Keratinocyte (primary cell): Measurements from ENCODE around the gene PRKN. TPM values are rescaled to one million over a fixed set of nuclear protein-coding genes. Genes with fewer than 3 reads are reported as not detected.
"Not testable (repeated sequence)": the region's sequence is repeated elsewhere in the genome, so short reads cannot be mapped to it uniquely, and the experiment has no call there.

Experiments used
- DNase-seq: peaks from one replicate; pipeline ENCODE4 v3.0.0-alpha.2; 2011; ENCODE audit warnings: low read depth, missing footprints, low spot score
- FAIRE-seq: peaks from 2 replicates; lab custom pipeline; 2011; peaks lifted over from hg19 to GRCh38; lab: Jason Lieb, UNC
- H2AFZ ChIP-seq: 2 replicates; pipeline ENCODE4 v1.6.0; 2012; ENCODE audit warnings: low read length, control low read depth, inconsistent platforms; ENCODE audit not compliant: control insufficient read depth
- H3K27ac ChIP-seq: 2 replicates; pipeline ENCODE4 v1.5.1; 2011; ENCODE audit warnings: low read length; ENCODE audit not compliant: control insufficient read depth, insufficient read depth
- H3K27me3 ChIP-seq: 3 replicates; pipeline ENCODE4 v1.6.0; 2011; ENCODE audit warnings: low read length; ENCODE audit not compliant: control insufficient read depth, insufficient read depth; ENCODE audit errors: extremely low read depth
- H3K36me3 ChIP-seq, 2 experiments: 2 replicates in 1 of 2; 3 replicates in 1 of 2; pipeline ENCODE4 v1.5.1; 2011; ENCODE audit warnings: low read length in 2 of 2, mild to moderate bottlenecking in 1 of 2; ENCODE audit not compliant: control insufficient read depth in 2 of 2, insufficient read depth in 2 of 2; ENCODE audit errors: extremely low read depth in 1 of 2
- H3K4me1 ChIP-seq: 3 replicates; pipeline ENCODE4 v1.5.1; 2011; ENCODE audit warnings: low read length; ENCODE audit not compliant: control insufficient read depth, insufficient read depth; ENCODE audit errors: extremely low read depth
- H3K4me2 ChIP-seq: 3 replicates; pipeline ENCODE4 v1.6.0; 2011; ENCODE audit warnings: low read depth, low read length; ENCODE audit not compliant: control insufficient read depth, insufficient read depth; ENCODE audit errors: extremely low read depth
- H3K4me3 ChIP-seq, 3 experiments: fragments of 200-600 bp in 1 of 3; sonication (generic) in 1 of 3; 2 replicates in 2 of 3; 3 replicates in 1 of 3; pipeline ENCODE4 v1.5.1; 2011 to 2016; ENCODE audit warnings: low read length in 3 of 3, mild to moderate bottlenecking in 3 of 3, control low read depth in 2 of 3, inconsistent platforms in 1 of 3, low read depth in 1 of 3, mixed read lengths in 1 of 3, mixed run types in 1 of 3, moderate library complexity in 1 of 3; ENCODE audit not compliant: control insufficient read depth in 2 of 3, insufficient read depth in 2 of 3; ENCODE audit errors: extremely low read depth in 1 of 3
- H3K79me2 ChIP-seq: 2 replicates; pipeline ENCODE4 v1.6.0; 2012; ENCODE audit warnings: low read length; ENCODE audit not compliant: control insufficient read depth, insufficient read depth
- H3K9ac ChIP-seq: 3 replicates; pipeline ENCODE4 v1.6.0; 2011; ENCODE audit warnings: low read length; ENCODE audit not compliant: control insufficient read depth, insufficient read depth; ENCODE audit errors: extremely low read depth
- H3K9me1 ChIP-seq: 3 replicates; pipeline ENCODE4 v1.6.0; 2011; ENCODE audit warnings: low read length; ENCODE audit not compliant: control insufficient read depth, insufficient read depth; ENCODE audit errors: extremely low read depth
- H3K9me3 ChIP-seq: 2 replicates; pipeline ENCODE4 v1.5.1; 2012; ENCODE audit warnings: low read depth, low read length; ENCODE audit not compliant: control insufficient read depth
- H4K20me1 ChIP-seq: 3 replicates; pipeline ENCODE4 v1.6.0; 2011; ENCODE audit warnings: low read length; ENCODE audit not compliant: control insufficient read depth, insufficient read depth; ENCODE audit errors: extremely low read depth
- CTCF ChIP-seq, 3 experiments: IDR thresholded peaks in 1 of 3; conservative IDR thresholded peaks in 1 of 3; optimal IDR thresholded peaks in 1 of 3; 2 replicates in 2 of 3; 3 replicates in 1 of 3; pipeline versions ENCODE3 to v1.5.1; 2011; ENCODE audit warnings: low read length in 3 of 3, mild to moderate bottlenecking in 3 of 3, moderate library complexity in 2 of 3, control low read depth in 1 of 3, inconsistent platforms in 1 of 3; ENCODE audit not compliant: insufficient read depth in 2 of 3; ENCODE audit errors: extremely low read depth in 1 of 3
- EZH2 ChIP-seq: IDR thresholded peaks from one replicate; pipeline ENCODE4 v1.6.1; 2012; ENCODE audit warnings: inconsistent platforms, mild to moderate bottlenecking, low read length, moderate library complexity
- dilution Hi-C: fragments of 300-500 bp; cut with MboI; formaldehyde crosslinking; loops from one replicate; pipeline ENCODE4 v1.7.0; 2020; ENCODE audit warnings: low sequenced_read_pairs; ENCODE audit not compliant: extremely low pct_ligation_motif_present
- polyA plus RNA-seq, 5 experiments: library from polyadenylated mRNA; depleted of rRNA in 3 of 5; stranded (reverse) in 3 of 5; stranded (forward) in 1 of 5; unstranded in 1 of 5; fragments of >200 nt; gene quantifications; 1 replicate in 1 of 5; 2 replicates in 3 of 5; 3 replicates in 1 of 5; pipeline versions ENCODE4 v1.2.1 to v1.2.3, GENCODE V29; 2011 to 2012; ENCODE audit warnings: missing spikeins in 2 of 5, low read depth in 1 of 5, low replicate concordance in 1 of 5

Gene PRKN
- polyA plus RNA-seq, 1 donor (not counting 4 experiments of a cell fraction or from before 2014, with no cell fraction given), result 0.67 TPM

- H4K20me1 ChIP-seq, result no peaks in the 10 kb centered on the region
- no peak overlapping the region for H3K9ac ChIP-seq
- TF ChIP-seq EZH2, result no peak
- TF ChIP-seq CTCF (optimal IDR thresholded peaks at IDR 0.05 in 1 of 3, IDR thresholded peaks at IDR 0.05 in 1 of 3, conservative IDR thresholded peaks at IDR 0.05 in 1 of 3; ENCODE audit: extremely low read depth in 1 of 3, insufficient read depth in 2 of 3, low read length in 3 of 3), result no peak
- DNase-seq (no peak), FAIRE-seq (no peak)
- no peak overlapping the region for H3K4me2 ChIP-seq
- H3K9me1 ChIP-seq, result no peaks in the 10 kb centered on the region
- dilution Hi-C loops, result no loop called here
- peaks cover 6% of the 10 kb centered on the region for H3K27me3 ChIP-seq
- H3K4me3 ChIP-seq, result no peak overlapping the region
- H3K36me3 ChIP-seq, result no peaks in the 10 kb centered on the region
- H3K27ac ChIP-seq, result no peak overlapping the region
- no peak overlapping the region for H2AFZ ChIP-seq
- no peaks in the 10 kb centered on the region for H3K79me2 ChIP-seq
- H3K9me3 ChIP-seq, result no peaks in the 10 kb centered on the region
- no peaks in the 10 kb centered on the region for H3K4me1 ChIP-seq
These were observed 838.2 kb downstream of the PRKN start for GRCh38 chr6:161889324-161889723.

GRCh38 chr6:161886545-161886944 is 841.0 kb downstream of the PRKN start:
- H3K9me1 ChIP-seq, H3K27me3 ChIP-seq, DNase-seq, H3K4me2 ChIP-seq, H3K4me1 ChIP-seq, dilution Hi-C loops, H3K4me3 ChIP-seq, H3K36me3 ChIP-seq, H4K20me1 ChIP-seq, H3K27ac ChIP-seq, FAIRE-seq, H3K9ac ChIP-seq, H3K79me2 ChIP-seq, H2AFZ ChIP-seq, H3K9me3 ChIP-seq: not testable (repeated sequence)

GRCh38 chr6:161884782-161885181 is 842.8 kb downstream of the PRKN start:
- Histone ChIP-seq H3K4me3 (no peak overlapping the region), H3K27me3 (no peaks in the 10 kb centered on the region), H2AFZ (no peak overlapping the region), H4K20me1 (no peaks in the 10 kb centered on the region), H3K9me1 (no peaks in the 10 kb centered on the region), H3K9me3 (no peaks in the 10 kb centered on the region), H3K27ac (no peak overlapping the region), H3K4me1 (no peaks in the 10 kb centered on the region), H3K36me3 (no peaks in the 10 kb centered on the region), H3K4me2 (no peak overlapping the region), H3K9ac (no peak overlapping the region), H3K79me2 (no peaks in the 10 kb centered on the region)
- FAIRE-seq (no peak), DNase-seq (no peak)
- dilution Hi-C loops, result no loop called here
- no peak for TF ChIP-seq CTCF (optimal IDR thresholded peaks at IDR 0.05 in 1 of 3, IDR thresholded peaks at IDR 0.05 in 1 of 3, conservative IDR thresholded peaks at IDR 0.05 in 1 of 3; ENCODE audit: extremely low read depth in 1 of 3, insufficient read depth in 2 of 3, low read length in 3 of 3)
- no peak for TF ChIP-seq EZH2
